ENCODE data around the gene KANK4. TPM values are rescaled to one million over a fixed set of nuclear protein-coding genes. Genes with fewer than 3 reads are reported as not detected.

KANK4 gene
- total and polyA plus RNA-seq, 2 of the 4 experiments (the other 2 are of a cell fraction), result not detected

DNA sequence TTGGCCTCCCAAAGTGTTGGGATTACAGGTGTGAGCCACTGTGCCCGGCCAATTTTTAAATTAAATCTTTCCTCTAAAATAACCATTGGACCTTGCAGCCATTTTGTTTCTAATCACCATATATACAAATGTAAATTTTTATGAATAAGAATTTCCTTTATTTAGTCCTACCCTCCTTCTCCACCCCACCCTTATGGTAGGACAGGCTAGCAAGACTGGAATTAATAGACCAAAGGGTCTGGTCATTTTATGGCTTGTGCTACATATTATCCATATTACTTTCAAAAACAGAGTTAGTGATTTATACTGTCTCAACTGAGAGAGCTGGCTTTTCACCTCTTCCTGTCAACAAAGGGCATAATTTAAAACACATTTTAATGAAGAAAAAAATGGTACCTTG is 98.1 kb downstream of the KANK4 start:
- Histone ChIP-seq H3K79me1 (ENCODE audit: low read depth in 1 of 2, low read length in 2 of 2) (no peaks in the 10 kb centered on the region), H3K4me2 (ENCODE audit: low read depth, low read length) (no peak overlapping the region), H3K14ac (replicated peaks; ENCODE audit: low read depth, low read length) (no peak overlapping the region), H3K27me3 (ENCODE audit: control insufficient read depth, insufficient read depth, low read length) (no peaks in the 10 kb centered on the region), H4K91ac (ENCODE audit: insufficient read depth, low read depth, low read length) (no peak overlapping the region), H2BK15ac (ENCODE audit: low read depth, low read length) (no peak overlapping the region), H2AFZ (replicated peaks; ENCODE audit: low read length, poor library complexity) (no peak overlapping the region), H4K20me1 (ENCODE audit: insufficient read depth, low read length) (no peaks in the 10 kb centered on the region), H2BK5ac (ENCODE audit: low read depth, low read length, poor library complexity, severe bottlenecking) (no peak overlapping the region), H3K9me1 (ENCODE audit: insufficient read depth, low read length) (no peaks in the 10 kb centered on the region), H2BK120ac (ENCODE audit: low read depth, low read length) (no peak overlapping the region), H3K9me3 (ENCODE audit: control insufficient read depth, insufficient read depth, low read length) (peaks cover 8% of the 10 kb centered on the region), H2BK20ac (ENCODE audit: low read depth, low read length) (no peak overlapping the region), H3K36me3 (ENCODE audit: control insufficient read depth, insufficient read depth, low read length) (no peaks in the 10 kb centered on the region), H4K8ac (ENCODE audit: low read depth in 2 of 2, low read length in 2 of 2) (no peak overlapping the region), H3K4me1 (ENCODE audit: control insufficient read depth, insufficient read depth, low read length) (no peaks in the 10 kb centered on the region), H3K27ac (ENCODE audit: insufficient read depth, low read length) (no peak overlapping the region), H3K23ac (ENCODE audit: low read depth, low read length) (no peak overlapping the region), H3K9ac (ENCODE audit: low read depth, low read length) (no peak overlapping the region), H4K5ac (ENCODE audit: low read depth, low read length) (no peak overlapping the region), H2AK9ac (replicated peaks; ENCODE audit: low read depth, low read length, poor library complexity) (no peak overlapping the region), H3K4me3 (ENCODE audit: insufficient read depth, low read depth, low read length) (no peak overlapping the region), H2AK5ac (ENCODE audit: low read depth, low read length) (no peak overlapping the region), H3K18ac (ENCODE audit: low read depth, low read length) (no peak overlapping the region), H3K56ac (ENCODE audit: extremely low read depth, insufficient read depth, low read length) (no peak overlapping the region), H3K4ac (ENCODE audit: low read depth, low read length) (no peak overlapping the region)
- WGBS, 2 experiments (ENCODE audit: extremely low coverage in 2 of 2, insufficient read length in 1 of 2), result no CpG with 5 or more reads among the region's 1 CpG
- CTCF ChIA-PET, result no interaction called here
- no peak for ATAC-seq (ENCODE audit: low read depth)
- in situ Hi-C loops (cut with MboI; ENCODE audit: low sequenced_read_pairs), result no loop called here
- DNase-seq, result no peak
- TF ChIP-seq CEBPB (IDR thresholded peaks at IDR 0.05; ENCODE audit: low read depth, low read length) (no peak), RFX5 (IDR thresholded peaks at IDR 0.05; ENCODE audit: low read depth, low read length) (no peak), MAFK (IDR thresholded peaks at IDR 0.05; ENCODE audit: low read depth, low read length) (no peak), MAZ (IDR thresholded peaks at IDR 0.05; ENCODE audit: borderline replicate concordance, low read depth, low read length) (no peak), MXI1 (IDR thresholded peaks at IDR 0.05; ENCODE audit: borderline replicate concordance, low read depth, low read length) (no peak), SMC3 (IDR thresholded peaks at IDR 0.05; ENCODE audit: low read depth, low read length) (no peak), POLR2A (IDR thresholded peaks at IDR 0.05; ENCODE audit: low read depth, low read length) (no peak), BHLHE40 (IDR thresholded peaks at IDR 0.05; ENCODE audit: low read depth, low read length) (no peak), NFE2L2 (IDR thresholded peaks at IDR 0.05; ENCODE audit: low read depth, low read length) (no peak), FOS (IDR thresholded peaks at IDR 0.05; ENCODE audit: low read depth, low read length) (no peak), RCOR1 (IDR thresholded peaks at IDR 0.05; ENCODE audit: insufficient replicate concordance, low read length) (no peak), ELK1 (IDR thresholded peaks at IDR 0.05; ENCODE audit: borderline replicate concordance, low read depth, low read length) (no peak), RAD21 (IDR thresholded peaks at IDR 0.05; ENCODE audit: low read length) (no peak), CHD1 (IDR thresholded peaks at IDR 0.05; ENCODE audit: low read depth, low read length) (no peak)
- TF ChIP-seq, protein P1, sequence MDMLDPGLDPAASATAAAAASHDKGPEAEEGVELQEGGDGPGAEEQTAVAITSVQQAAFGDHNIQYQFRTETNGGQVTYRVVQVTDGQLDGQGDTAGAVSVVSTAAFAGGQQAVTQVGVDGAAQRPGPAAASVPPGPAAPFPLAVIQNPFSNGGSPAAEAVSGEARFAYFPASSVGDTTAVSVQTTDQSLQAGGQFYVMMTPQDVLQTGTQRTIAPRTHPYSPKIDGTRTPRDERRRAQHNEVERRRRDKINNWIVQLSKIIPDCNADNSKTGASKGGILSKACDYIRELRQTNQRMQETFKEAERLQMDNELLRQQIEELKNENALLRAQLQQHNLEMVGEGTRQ (IDR thresholded peaks at IDR 0.05; ENCODE audit: low read depth, low read length), result no peak
- TF ChIP-seq, protein P2, sequence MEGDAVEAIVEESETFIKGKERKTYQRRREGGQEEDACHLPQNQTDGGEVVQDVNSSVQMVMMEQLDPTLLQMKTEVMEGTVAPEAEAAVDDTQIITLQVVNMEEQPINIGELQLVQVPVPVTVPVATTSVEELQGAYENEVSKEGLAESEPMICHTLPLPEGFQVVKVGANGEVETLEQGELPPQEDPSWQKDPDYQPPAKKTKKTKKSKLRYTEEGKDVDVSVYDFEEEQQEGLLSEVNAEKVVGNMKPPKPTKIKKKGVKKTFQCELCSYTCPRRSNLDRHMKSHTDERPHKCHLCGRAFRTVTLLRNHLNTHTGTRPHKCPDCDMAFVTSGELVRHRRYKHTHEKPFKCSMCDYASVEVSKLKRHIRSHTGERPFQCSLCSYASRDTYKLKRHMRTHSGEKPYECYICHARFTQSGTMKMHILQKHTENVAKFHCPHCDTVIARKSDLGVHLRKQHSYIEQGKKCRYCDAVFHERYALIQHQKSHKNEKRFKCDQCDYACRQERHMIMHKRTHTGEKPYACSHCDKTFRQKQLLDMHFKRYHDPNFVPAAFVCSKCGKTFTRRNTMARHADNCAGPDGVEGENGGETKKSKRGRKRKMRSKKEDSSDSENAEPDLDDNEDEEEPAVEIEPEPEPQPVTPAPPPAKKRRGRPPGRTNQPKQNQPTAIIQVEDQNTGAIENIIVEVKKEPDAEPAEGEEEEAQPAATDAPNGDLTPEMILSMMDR (conservative IDR thresholded peaks at IDR 0.05; ENCODE audit: low read depth, low read length), result no peak
- dilution Hi-C loops (cut with HindIII; ENCODE audit: low sequenced_read_pairs, unreplicated experiment), result no loop called here
- POLR2A ChIA-PET (ENCODE audit: unreplicated experiment), result no interaction called here
- intact Hi-C loops (cut with micrococcal nuclease), result no loop called here
- BruUV-seq (replicated peaks), result no TSS peak

All from IMR-90 (cell line).